GM12892 (cell line): ENCODE results near the gene GALNTL6.

Source experiments
- POLR2A ChIP-seq: IDR thresholded peaks from 2 replicates; pipeline ENCODE4 v1.6.1; 2011; ENCODE audit warnings: low read depth, low read length, control low read depth
- POLR2AphosphoS5 ChIP-seq: IDR thresholded peaks from 2 replicates; pipeline ENCODE4 v1.6.1; 2011; ENCODE audit warnings: low read depth, low read length, control low read depth
- TAF1 ChIP-seq: IDR thresholded peaks from 2 replicates; pipeline ENCODE4 v1.6.1; 2011; ENCODE audit warnings: low read depth, mild to moderate bottlenecking, control low read depth, low read length, borderline replicate concordance

DNA sequence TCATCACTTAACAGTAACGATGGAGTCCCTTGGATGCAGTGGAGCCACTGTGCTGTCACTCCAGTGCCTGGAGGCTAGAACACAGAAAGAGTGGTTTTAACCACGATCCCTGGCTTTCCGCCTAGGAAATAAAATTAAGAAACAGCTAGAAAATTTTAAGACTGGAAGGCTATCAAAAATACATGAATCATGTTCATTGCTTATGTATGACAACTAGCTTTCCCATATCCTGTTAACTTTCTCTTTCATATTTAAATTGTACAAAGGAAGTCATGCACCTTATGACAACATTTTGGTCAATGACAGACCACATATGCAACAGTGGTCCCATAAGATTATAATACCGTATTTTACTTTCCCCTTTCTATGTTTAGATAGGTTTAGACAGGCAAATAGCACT is 115.1 kb downstream of the GALNTL6 start:
- no peak for TF ChIP-seq POLR2AphosphoS5
- TF ChIP-seq POLR2A: no peak
- TF ChIP-seq TAF1: no peak
